ENCODE data around the gene CEP170B. TPM values are rescaled to one million over a fixed set of nuclear protein-coding genes. Genes with fewer than 3 reads are reported as not detected.

CEP170B gene
- 20.8 and 22.6 TPM in 2 replicates for total RNA-seq (2012; rRNA removed)

DNA sequence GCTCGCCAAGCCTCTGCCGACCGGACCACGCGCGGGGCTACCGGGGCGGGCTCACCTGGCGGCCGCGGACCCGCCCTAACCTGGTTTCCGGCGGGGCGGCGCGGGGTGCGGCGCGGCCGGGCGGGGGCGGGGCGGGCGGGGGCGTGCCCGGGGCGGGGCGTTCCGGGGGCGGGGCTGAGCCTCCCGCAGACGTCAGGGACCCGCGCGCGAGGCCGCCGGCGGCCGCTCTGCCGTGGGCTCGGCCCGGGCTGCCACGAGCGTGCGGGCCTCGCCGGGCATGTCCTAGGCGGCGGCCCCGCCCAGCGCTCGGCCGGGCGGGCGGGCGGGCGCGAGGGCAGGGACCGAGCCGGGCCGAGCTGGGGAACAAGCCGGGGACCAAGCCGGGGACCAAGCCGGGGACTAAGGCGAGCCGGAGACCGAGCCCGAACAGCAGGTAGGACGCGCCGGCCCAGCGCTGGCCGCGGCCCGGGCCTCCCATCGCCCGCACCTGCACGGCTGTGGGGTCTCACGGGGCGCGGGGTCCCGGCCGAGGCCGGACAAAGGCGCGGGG is at the start of gene CEP170B:
Gene CEP170B (plus strand): TSS at position 188 of the 550 bp plus-strand sequence. CDS start 3,183 bp downstream, outside the sequence.
- H3K9me3 ChIP-seq (replicated peaks; ENCODE audit: low read length) = no peaks in the 10 kb centered on the region
- peaks cover 25% of the 10 kb centered on the region for H3K4me1 ChIP-seq (ENCODE audit: control insufficient read depth, insufficient read depth, low read length)
- peaks cover 21% of the 10 kb centered on the region for H3K27me3 ChIP-seq (ENCODE audit: control insufficient read depth, insufficient read depth, low read length)
- H3K9ac ChIP-seq (ENCODE audit: low read depth, low read length) = peak within 1 kb of the TSS; percentile 93
- H3K4me3 ChIP-seq (ENCODE audit: low read length) = peak within 1 kb of the TSS; percentile 84
- peaks cover 13% of the 10 kb centered on the region for H3K36me3 ChIP-seq (ENCODE audit: insufficient read depth, low read length)
- peak within 1 kb of the TSS; percentile 83 for H3K4me2 ChIP-seq (ENCODE audit: low read length)

DNA sequence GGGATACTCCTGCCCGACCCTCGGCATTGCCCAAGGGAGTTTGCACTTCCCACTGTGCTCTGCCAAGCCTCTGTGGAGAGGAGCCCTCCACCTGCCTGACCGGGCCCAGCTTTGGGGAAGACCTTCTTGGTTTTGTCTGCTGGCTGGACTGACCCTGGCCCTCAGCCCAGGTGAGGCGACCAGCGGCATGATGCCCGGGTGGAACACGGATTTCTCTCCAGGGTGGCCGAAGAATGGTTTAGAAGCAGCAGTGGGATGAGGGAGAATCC is 48.5 kb upstream of the CEP170B start:
- peaks cover 8% of the 10 kb centered on the region for H3K4me1 ChIP-seq (ENCODE audit: control insufficient read depth, insufficient read depth, low read length)
- H3K36me3 ChIP-seq (ENCODE audit: insufficient read depth, low read length) = no peaks in the 10 kb centered on the region
- peak overlapping the region; percentile 98 for H3K4me2 ChIP-seq (ENCODE audit: low read length)
- no peaks in the 10 kb centered on the region for H3K9me3 ChIP-seq (replicated peaks; ENCODE audit: low read length)
- peak overlapping the region; percentile 95 for H3K4me3 ChIP-seq (ENCODE audit: low read length)
- H3K27me3 ChIP-seq (ENCODE audit: control insufficient read depth, insufficient read depth, low read length) = no peaks in the 10 kb centered on the region
- peak overlapping the region; percentile 92 for H3K9ac ChIP-seq (ENCODE audit: low read depth, low read length)

DNA sequence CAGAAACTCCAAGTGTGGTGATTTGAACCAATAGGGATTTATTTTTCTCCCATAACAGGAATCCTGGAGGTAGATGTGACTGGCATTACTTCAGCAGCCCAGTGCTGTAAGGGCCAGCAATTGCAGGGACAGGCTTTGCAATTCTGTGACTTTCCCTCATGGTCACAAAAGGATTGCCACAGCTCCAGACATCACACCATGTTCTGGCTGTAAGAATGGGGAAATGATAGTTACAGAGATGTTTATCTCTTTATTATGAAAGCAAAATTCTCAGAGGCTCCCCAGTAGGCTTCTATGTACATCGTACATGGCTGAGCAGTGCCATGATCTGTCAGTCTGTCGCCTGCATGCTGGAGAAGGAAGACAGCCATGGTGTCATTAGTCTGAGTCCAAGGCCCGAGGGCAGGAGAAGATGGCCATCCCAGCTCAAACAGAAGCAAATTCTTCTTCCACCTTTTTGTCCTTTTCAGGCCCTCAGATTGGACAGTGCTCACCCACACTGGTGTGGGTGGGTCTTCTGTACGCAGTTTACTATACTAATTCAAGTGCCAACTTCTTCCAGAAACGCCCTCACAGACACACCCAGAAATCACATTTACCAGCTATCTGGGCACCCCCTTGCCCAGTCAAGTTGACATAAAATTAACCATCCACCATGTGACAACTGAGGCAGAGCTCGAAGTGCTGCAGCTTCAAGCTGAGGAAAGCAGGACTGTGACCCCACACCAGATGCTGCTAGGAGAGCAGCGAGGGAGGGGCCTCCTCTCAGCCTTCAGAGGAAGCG is 46.9 kb upstream of the CEP170B start:
- Histone ChIP-seq H3K9me3 (replicated peaks; ENCODE audit: low read length) (no peaks in the 10 kb centered on the region), H3K4me3 (ENCODE audit: low read length) (no peak overlapping the region), H3K4me2 (ENCODE audit: low read length) (no peak overlapping the region), H3K9ac (ENCODE audit: low read depth, low read length) (no peak overlapping the region), H3K4me1 (ENCODE audit: control insufficient read depth, insufficient read depth, low read length) (peaks cover 8% of the 10 kb centered on the region), H3K27me3 (ENCODE audit: control insufficient read depth, insufficient read depth, low read length) (no peaks in the 10 kb centered on the region), H3K36me3 (ENCODE audit: insufficient read depth, low read length) (no peaks in the 10 kb centered on the region)

DNA sequence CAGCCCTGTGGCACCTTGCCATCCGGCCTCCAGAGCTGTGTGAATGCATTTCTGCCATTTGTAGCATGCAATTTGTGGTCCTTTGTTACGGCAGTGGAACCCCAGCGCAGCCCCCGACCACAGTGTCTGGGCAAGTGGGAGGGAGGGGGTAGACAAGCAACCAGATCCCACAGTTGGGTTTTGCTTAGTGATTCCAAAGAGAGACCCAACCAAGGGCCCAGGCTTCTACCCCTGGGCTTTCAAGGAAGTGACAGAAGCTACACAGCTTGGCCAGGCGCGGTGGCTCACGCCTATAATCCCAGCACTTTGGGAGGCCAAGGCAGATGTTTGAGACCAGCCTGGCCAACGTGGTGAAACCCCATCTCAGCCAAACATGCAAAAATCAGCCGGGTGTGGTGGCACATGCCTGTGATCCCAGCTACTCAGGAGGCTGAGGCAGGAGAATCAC is 46.3 kb upstream of the CEP170B start:
- Histone ChIP-seq H3K4me2 (ENCODE audit: low read length) (no peak overlapping the region), H3K4me3 (ENCODE audit: low read length) (no peak overlapping the region), H3K4me1 (ENCODE audit: control insufficient read depth, insufficient read depth, low read length) (peaks cover 8% of the 10 kb centered on the region), H3K36me3 (ENCODE audit: insufficient read depth, low read length) (no peaks in the 10 kb centered on the region), H3K9ac (ENCODE audit: low read depth, low read length) (no peak overlapping the region), H3K9me3 (replicated peaks; ENCODE audit: low read length) (no peaks in the 10 kb centered on the region), H3K27me3 (ENCODE audit: control insufficient read depth, insufficient read depth, low read length) (no peaks in the 10 kb centered on the region)

DNA sequence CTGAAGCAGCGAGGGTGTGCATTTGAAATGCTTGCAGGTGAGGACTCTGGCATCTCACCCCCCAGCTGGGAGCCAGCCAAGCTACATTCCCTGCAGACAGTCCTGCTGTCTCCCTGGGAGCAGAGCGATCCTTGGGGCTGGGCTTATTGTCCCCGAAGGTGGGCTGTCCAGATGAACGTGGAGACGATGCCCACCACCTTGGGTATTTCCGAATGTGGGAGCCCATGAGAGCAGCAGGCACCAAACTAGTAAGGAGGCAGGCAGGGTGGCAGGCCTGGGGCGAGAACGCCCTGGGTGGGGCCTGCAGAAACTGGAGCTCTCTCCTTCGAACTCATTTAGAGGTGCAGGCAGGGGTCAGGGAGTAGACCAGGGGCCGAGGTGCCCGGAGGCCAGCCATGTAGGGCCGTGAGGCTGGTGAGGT is 45.7 kb upstream of the CEP170B start:
- H3K36me3 ChIP-seq (ENCODE audit: insufficient read depth, low read length) = no peaks in the 10 kb centered on the region
- no peak overlapping the region for H3K9ac ChIP-seq (ENCODE audit: low read depth, low read length)
- no peaks in the 10 kb centered on the region for H3K9me3 ChIP-seq (replicated peaks; ENCODE audit: low read length)
- peaks cover 8% of the 10 kb centered on the region for H3K4me1 ChIP-seq (ENCODE audit: control insufficient read depth, insufficient read depth, low read length)
- H3K4me2 ChIP-seq (ENCODE audit: low read length) = no peak overlapping the region
- H3K4me3 ChIP-seq (ENCODE audit: low read length) = no peak overlapping the region
- no peaks in the 10 kb centered on the region for H3K27me3 ChIP-seq (ENCODE audit: control insufficient read depth, insufficient read depth, low read length)

DNA sequence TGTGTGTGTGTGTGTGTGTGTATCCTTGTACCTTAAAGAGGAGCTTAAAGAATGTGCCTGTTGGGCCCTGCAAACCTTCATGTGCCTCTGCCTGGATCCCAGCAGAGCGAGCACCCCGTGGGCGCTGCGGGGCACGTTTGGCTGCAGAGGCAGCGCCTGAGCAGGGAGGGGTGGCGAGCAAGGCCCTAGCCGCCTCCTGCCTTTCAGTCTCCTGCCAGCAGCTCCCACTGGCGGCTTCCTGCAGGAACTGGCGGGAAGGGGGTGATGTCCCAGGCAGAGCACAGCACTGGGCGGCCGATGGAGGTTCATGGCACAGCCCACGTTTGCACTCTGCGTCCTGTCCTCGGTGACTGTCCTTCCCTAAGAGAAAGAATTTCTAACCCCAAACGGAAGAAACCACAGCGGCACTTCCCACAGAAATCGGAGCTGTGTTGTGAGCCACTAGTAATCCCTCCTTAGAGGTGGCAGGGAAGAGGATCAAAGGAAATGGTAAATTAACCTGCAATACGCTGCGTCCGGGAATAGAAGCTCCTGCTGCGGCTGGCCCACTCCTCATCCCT is 44.3 kb upstream of the CEP170B start:
- no peak overlapping the region for H3K4me2 ChIP-seq (ENCODE audit: low read length)
- peaks cover 11% of the 10 kb centered on the region for H3K4me1 ChIP-seq (ENCODE audit: control insufficient read depth, insufficient read depth, low read length)
- no peaks in the 10 kb centered on the region for H3K9me3 ChIP-seq (replicated peaks; ENCODE audit: low read length)
- H3K27me3 ChIP-seq (ENCODE audit: control insufficient read depth, insufficient read depth, low read length) = no peaks in the 10 kb centered on the region
- H3K4me3 ChIP-seq (ENCODE audit: low read length) = no peak overlapping the region
- H3K9ac ChIP-seq (ENCODE audit: low read depth, low read length) = no peak overlapping the region
- no peaks in the 10 kb centered on the region for H3K36me3 ChIP-seq (ENCODE audit: insufficient read depth, low read length)

DNA sequence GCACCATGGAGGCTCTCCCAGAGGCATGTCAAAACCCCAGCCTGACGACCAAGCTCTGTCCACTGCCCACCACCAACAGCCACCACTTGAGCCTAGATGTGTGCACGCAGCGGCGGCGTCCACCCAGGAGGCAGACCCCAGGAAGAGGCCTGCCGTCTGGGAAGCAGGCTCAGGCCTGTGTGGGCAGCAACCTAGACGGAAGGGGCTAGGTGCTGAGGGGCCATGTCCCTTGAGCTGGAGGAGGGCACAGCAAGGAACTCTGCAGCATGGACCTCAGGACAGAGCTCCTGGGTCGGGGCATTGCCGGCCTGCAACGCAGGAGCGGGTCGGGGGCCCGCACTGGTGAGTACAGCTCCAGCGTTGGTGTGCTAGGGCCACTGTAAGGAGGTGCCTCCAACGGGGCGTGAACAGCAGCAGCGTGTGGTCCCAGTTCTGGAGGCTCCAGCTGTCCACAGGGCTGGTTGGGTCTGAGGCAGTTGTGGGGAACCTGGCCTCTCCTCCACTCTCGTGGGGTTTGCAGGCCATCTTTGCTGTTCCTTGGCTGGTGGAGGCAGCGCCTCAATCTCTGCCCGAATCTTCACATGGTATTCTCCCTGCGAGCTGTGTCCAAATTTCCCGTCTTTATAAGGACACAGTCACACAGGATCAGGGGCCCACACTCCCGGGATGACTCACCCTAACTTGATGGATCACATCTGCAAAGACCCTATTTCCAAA is 43.7 kb upstream of the CEP170B start:
- Histone ChIP-seq H3K9ac (ENCODE audit: low read depth, low read length) (no peak overlapping the region), H3K36me3 (ENCODE audit: insufficient read depth, low read length) (no peaks in the 10 kb centered on the region), H3K4me2 (ENCODE audit: low read length) (no peak overlapping the region), H3K9me3 (replicated peaks; ENCODE audit: low read length) (no peaks in the 10 kb centered on the region), H3K4me1 (ENCODE audit: control insufficient read depth, insufficient read depth, low read length) (peaks cover 14% of the 10 kb centered on the region), H3K27me3 (ENCODE audit: control insufficient read depth, insufficient read depth, low read length) (no peaks in the 10 kb centered on the region), H3K4me3 (ENCODE audit: low read length) (no peak overlapping the region)

DNA sequence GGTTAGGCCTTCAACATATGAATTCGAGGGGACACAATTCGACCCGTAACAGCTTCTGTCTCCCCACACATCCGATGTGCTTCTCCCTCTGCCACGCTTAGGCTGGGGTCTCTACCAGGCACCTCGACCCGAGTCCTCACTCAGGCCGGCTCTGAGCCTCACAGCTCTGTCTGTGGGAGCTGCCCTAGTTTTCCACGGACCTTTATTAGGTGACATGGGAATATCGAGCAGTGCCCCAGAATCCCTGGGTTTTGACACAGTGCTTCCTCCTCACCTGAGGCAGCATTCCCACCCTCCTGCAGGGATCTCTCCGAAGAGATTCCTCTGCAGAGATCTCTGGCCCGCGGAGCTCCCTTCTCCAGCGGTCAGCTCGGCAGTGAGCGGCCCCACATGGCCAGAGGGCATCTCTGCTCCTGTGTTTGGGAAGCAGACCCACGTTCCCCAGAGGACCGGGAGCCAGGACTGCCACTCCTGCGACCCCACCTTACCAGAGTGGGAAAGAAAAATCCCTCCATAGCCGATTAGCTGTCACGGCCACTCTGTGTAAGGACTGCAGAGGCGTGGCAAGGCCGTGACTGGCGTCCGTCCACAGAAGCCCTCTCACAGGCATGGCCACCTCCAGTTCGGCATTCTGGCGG is 43.0 kb upstream of the CEP170B start:
- no peak overlapping the region for H3K4me3 ChIP-seq (ENCODE audit: low read length)
- no peak overlapping the region for H3K4me2 ChIP-seq (ENCODE audit: low read length)
- no peaks in the 10 kb centered on the region for H3K9me3 ChIP-seq (replicated peaks; ENCODE audit: low read length)
- peaks cover 10% of the 10 kb centered on the region for H3K4me1 ChIP-seq (ENCODE audit: control insufficient read depth, insufficient read depth, low read length)
- no peaks in the 10 kb centered on the region for H3K36me3 ChIP-seq (ENCODE audit: insufficient read depth, low read length)
- no peak overlapping the region for H3K9ac ChIP-seq (ENCODE audit: low read depth, low read length)
- H3K27me3 ChIP-seq (ENCODE audit: control insufficient read depth, insufficient read depth, low read length) = no peaks in the 10 kb centered on the region

DNA sequence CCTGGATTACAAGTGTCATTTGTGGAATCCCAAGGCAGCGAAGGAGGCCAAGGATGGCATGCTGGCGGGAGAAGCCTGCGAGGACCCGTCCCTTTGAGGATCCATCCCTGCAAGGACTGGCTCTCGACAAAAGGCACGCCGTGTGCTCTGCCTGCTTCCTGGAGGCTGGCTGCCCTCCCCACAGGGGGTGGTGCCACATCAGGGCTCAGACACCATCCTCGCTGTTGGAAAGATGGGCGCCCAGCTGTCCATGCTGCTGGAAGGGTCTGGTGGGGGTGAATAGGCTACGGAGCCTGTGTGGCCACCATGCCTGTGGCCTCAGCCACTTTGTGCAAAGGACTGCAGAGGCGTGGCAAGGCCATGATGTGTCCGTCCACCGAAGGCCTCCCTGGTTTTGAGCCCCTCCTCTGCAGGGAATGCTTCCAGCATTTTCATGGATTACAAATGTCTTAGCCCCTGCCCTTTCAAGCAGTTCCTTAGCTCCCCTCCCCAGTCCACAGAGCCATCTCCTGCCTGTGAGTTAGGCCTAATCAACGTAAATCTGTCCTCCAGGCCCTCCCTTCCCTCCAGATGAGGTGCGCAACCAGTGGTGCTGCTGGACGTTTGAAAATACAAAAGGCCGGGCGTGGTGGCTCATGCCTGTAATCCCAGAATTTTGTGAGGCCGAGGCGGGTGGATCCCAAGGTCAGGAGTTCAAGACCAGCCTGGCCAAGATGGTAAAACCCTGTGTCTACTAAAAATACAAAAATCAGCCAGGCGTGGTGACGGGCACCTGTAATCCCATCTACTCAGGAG is 42.0 kb upstream of the CEP170B start:
- Histone ChIP-seq H3K4me2 (ENCODE audit: low read length) (no peak overlapping the region), H3K9ac (ENCODE audit: low read depth, low read length) (no peak overlapping the region), H3K4me3 (ENCODE audit: low read length) (no peak overlapping the region), H3K27me3 (ENCODE audit: control insufficient read depth, insufficient read depth, low read length) (no peaks in the 10 kb centered on the region), H3K4me1 (ENCODE audit: control insufficient read depth, insufficient read depth, low read length) (peaks cover 19% of the 10 kb centered on the region), H3K36me3 (ENCODE audit: insufficient read depth, low read length) (no peaks in the 10 kb centered on the region), H3K9me3 (replicated peaks; ENCODE audit: low read length) (no peaks in the 10 kb centered on the region)

DNA sequence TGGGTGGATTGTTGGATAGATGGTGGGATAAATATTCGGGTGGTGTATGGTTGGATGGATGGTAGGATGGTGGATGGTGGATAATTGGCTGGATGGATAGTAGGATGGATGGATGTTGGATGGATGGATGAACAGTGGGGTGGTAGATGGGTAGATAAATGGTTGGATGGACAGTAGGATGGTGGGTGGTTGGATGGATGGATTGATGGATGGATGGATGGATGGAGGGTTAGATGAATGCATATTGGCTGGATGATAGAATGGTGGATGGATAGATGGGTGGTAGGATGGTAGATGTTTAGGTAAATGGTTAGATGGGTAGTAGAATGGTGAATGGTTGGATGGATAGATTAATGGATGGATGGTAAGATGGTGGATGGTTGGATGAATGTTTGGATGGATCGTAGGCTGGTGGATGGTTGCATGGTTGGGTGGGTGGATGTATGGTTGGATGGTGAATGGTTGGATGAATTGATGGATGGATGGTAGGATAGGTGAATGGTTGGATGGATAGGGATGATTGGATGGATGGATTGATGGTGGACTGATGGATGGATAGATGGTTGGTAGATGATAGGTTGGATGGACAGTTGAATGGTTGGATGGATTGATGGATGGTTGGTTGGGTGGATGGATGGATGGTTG is 40.6 kb upstream of the CEP170B start:
- H3K4me1 ChIP-seq (ENCODE audit: control insufficient read depth, insufficient read depth, low read length) = peaks cover 19% of the 10 kb centered on the region
- H3K4me3 ChIP-seq (ENCODE audit: low read length) = no peak overlapping the region
- no peaks in the 10 kb centered on the region for H3K27me3 ChIP-seq (ENCODE audit: control insufficient read depth, insufficient read depth, low read length)
- no peaks in the 10 kb centered on the region for H3K9me3 ChIP-seq (replicated peaks; ENCODE audit: low read length)
- no peaks in the 10 kb centered on the region for H3K36me3 ChIP-seq (ENCODE audit: insufficient read depth, low read length)
- H3K9ac ChIP-seq (ENCODE audit: low read depth, low read length) = no peak overlapping the region
- no peak overlapping the region for H3K4me2 ChIP-seq (ENCODE audit: low read length)

All from skeletal muscle satellite cell (primary cell).